DMS53 (cell line): ENCODE data around the gene KRT26.

Experiments used
- DNase-seq: peaks from one replicate; lab custom pipeline; 2025; lab: John Stamatoyannopoulos, UW

The KRT26 gene

GRCh38 chr17:40727447-40728231, 44.4 kb downstream of the KRT26 start:
- peak; percentile 2 for DNase-seq

- DNase-seq, result peak; percentile 25
Measured at GRCh38 chr17:40726919-40727318, 45.1 kb downstream of the KRT26 start.

- no peak for DNase-seq
Measured at GRCh38 chr17:40724656-40725055, 47.3 kb downstream of the KRT26 start.

GRCh38 chr17:40722241-40722640, 49.8 kb downstream of the KRT26 start:
- DNase-seq, result no peak

- DNase-seq, result no peak
Measured at GRCh38 chr17:40720899-40721298, 51.1 kb downstream of the KRT26 start.

GRCh38 chr17:40718930-40719329, 53.1 kb downstream of the KRT26 start:
- DNase-seq, result no peak

- DNase-seq, result no peak
Measured at GRCh38 chr17:40717776-40718175, 54.2 kb downstream of the KRT26 start.
